Measurements from ENCODE around the gene KMT5C.

The KMT5C gene

GRCh38 chr19:55389386-55390317 lies 50.0 kb downstream of the KMT5C start:
- DNase-seq: no peak

GRCh38 chr19:55390461-55390880 lies 50.8 kb downstream of the KMT5C start:
- peak in 1 of 2 donors; percentile 39 for DNase-seq

GRCh38 chr19:55391191-55391670 lies 51.6 kb downstream of the KMT5C start:
- DNase-seq: peak in 1 of 2 donors; percentile 44

GRCh38 chr19:55391702-55392615 lies 52.3 kb downstream of the KMT5C start:
- no peak for DNase-seq

GRCh38 chr19:55392820-55393761 lies 53.4 kb downstream of the KMT5C start:
- no peak for DNase-seq

Data from stimulated activated CD4-positive, alpha-beta T cell treated with anti-CD3 and anti-CD28 coated beads, Interleukin-2, amount 100 ng/mL, for 24 hours (primary cell).